ENCODE data around the gene VDAC1.
"Not testable (repeated sequence)": the region's sequence is repeated elsewhere in the genome, so short reads cannot be mapped to it uniquely, and the experiment has no call there.

VDAC1 gene

GRCh38 chr5:133938039-133938821 is 66.5 kb downstream of the VDAC1 start:
- no peak for DNase-seq

GRCh38 chr5:133937628-133938027 is 67.1 kb downstream of the VDAC1 start:
- DNase-seq, result not testable (repeated sequence)

- no peak for DNase-seq
Observed at GRCh38 chr5:133936651-133937015, 68.1 kb downstream of the VDAC1 start.

GRCh38 chr5:133935991-133936650 is 68.7 kb downstream of the VDAC1 start:
- not testable (repeated sequence) for DNase-seq

GRCh38 chr5:133935667-133935940 is 69.2 kb downstream of the VDAC1 start:
- DNase-seq, result no peak

- DNase-seq, result no peak
Observed at GRCh38 chr5:133934822-133935666, 69.7 kb downstream of the VDAC1 start.

- no peak for DNase-seq
Observed at GRCh38 chr5:133934311-133934710, 70.5 kb downstream of the VDAC1 start.

- no peak for DNase-seq
Observed at GRCh38 chr5:133933670-133934295, 71.0 kb downstream of the VDAC1 start.

- no peak for DNase-seq
Observed at GRCh38 chr5:133933169-133933509, 71.6 kb downstream of the VDAC1 start.

- no peak for DNase-seq
Observed at GRCh38 chr5:133932441-133933168, 72.2 kb downstream of the VDAC1 start.

- no peak for DNase-seq
Observed at GRCh38 chr5:133931546-133931945, 73.2 kb downstream of the VDAC1 start.

- no peak for DNase-seq
Observed at GRCh38 chr5:133930813-133931090, 74.0 kb downstream of the VDAC1 start.

- DNase-seq, result no peak
Observed at GRCh38 chr5:133930061-133930812, 74.5 kb downstream of the VDAC1 start.

- no peak for DNase-seq
Observed at GRCh38 chr5:133928587-133929393, 76.0 kb downstream of the VDAC1 start.

GRCh38 chr5:133927300-133928180 is 77.2 kb downstream of the VDAC1 start:
- no peak for DNase-seq

GRCh38 chr5:133926489-133927299 is 78.1 kb downstream of the VDAC1 start:
- no peak for DNase-seq

- no peak for DNase-seq
Observed at GRCh38 chr5:133925866-133926488, 78.8 kb downstream of the VDAC1 start.

- no peak for DNase-seq
Observed at GRCh38 chr5:133925269-133925668, 79.5 kb downstream of the VDAC1 start.

All from eye (tissue), 1 donor.